HepG2 (cell line): ENCODE measurements around the gene EMC8. TPM values are rescaled to one million over a fixed set of nuclear protein-coding genes. Genes with fewer than 3 reads are reported as not detected.

Experiments used
- CHD2 ChIP-seq: IDR thresholded peaks from 2 replicates; pipeline ENCODE4 v1.6.1; 2011; ENCODE audit warnings: low read depth, low read length, improper control_type of control experiment
- FOXO1 ChIP-seq: sonication (generic); formaldehyde crosslinking; IDR thresholded peaks from 2 replicates; pipeline ENCODE4 v1.4.0; 2020; ENCODE audit warnings: missing genetic modification reagents
- HES4 ChIP-seq: sonication (generic); formaldehyde crosslinking; IDR thresholded peaks from 2 replicates; pipeline ENCODE4 v1.9.0; 2021; ENCODE audit warnings: mild to moderate bottlenecking, missing genetic modification reagents, borderline replicate concordance
- HNF1B ChIP-seq: sonication (generic); formaldehyde crosslinking; IDR thresholded peaks from 2 replicates; pipeline ENCODE4 v1.5.1; 2020; ENCODE audit warnings: mild to moderate bottlenecking, moderate library complexity, missing genetic modification reagents
- IKZF1 ChIP-seq: fragments of 450-650 bp; IDR thresholded peaks from 2 replicates; pipeline ENCODE4 v1.7.1; 2016
- JUNB ChIP-seq: sonication (generic); formaldehyde crosslinking; IDR thresholded peaks from 2 replicates; pipeline ENCODE4 v1.8.0; 2022; ENCODE audit warnings: missing genetic modification reagents, mild to moderate bottlenecking, borderline replicate concordance
- PREB ChIP-seq: sonication (generic); formaldehyde crosslinking; IDR thresholded peaks from 2 replicates; pipeline ENCODE4 v1.4.0; 2020; ENCODE audit warnings: missing genetic modification reagents
- REST ChIP-seq, 2 experiments: IDR thresholded peaks; 2 replicates each; pipeline ENCODE4 v1.6.1; 2011 to 2012; ENCODE audit warnings: low read length in 2 of 2, borderline replicate concordance in 1 of 2, low read depth in 1 of 2, mild to moderate bottlenecking in 1 of 2, moderate library complexity in 1 of 2
- TCF7 ChIP-seq: sonication (generic); IDR thresholded peaks from 2 replicates; pipeline ENCODE4 v1.6.1; 2016; ENCODE audit warnings: antibody characterized with exemption, low read depth
- THAP8 ChIP-seq: sonication (generic); formaldehyde crosslinking; IDR thresholded peaks from 2 replicates; pipeline ENCODE4 v1.5.1; 2020; ENCODE audit warnings: missing genetic modification reagents, mild to moderate bottlenecking, borderline replicate concordance
- ZNF264 ChIP-seq: sonication (generic); formaldehyde crosslinking; IDR thresholded peaks from 2 replicates; pipeline ENCODE4 v1.4.0; 2020; ENCODE audit warnings: missing genetic modification reagents
- ZNF317 ChIP-seq: sonication (generic); formaldehyde crosslinking; IDR thresholded peaks from 2 replicates; pipeline ENCODE4 v1.5.0; 2020; ENCODE audit warnings: mild to moderate bottlenecking, missing genetic modification reagents
- ZNF34 ChIP-seq: sonication (generic); formaldehyde crosslinking; IDR thresholded peaks from 2 replicates; pipeline ENCODE4 v1.4.0; 2020; ENCODE audit warnings: mild to moderate bottlenecking, missing genetic modification reagents, borderline replicate concordance
- ZNF430 ChIP-seq: sonication (generic); formaldehyde crosslinking; IDR thresholded peaks from 2 replicates; pipeline ENCODE4 v1.9.0; 2021; ENCODE audit warnings: mild to moderate bottlenecking, missing genetic modification reagents
- ZNF552 ChIP-seq: sonication (generic); formaldehyde crosslinking; IDR thresholded peaks from 2 replicates; pipeline ENCODE4 v1.9.0; 2022; ENCODE audit warnings: missing genetic modification reagents, mild to moderate bottlenecking, borderline replicate concordance
- ZNF607 ChIP-seq: sonication (generic); formaldehyde crosslinking; IDR thresholded peaks from 2 replicates; pipeline ENCODE4 v1.5.1; 2020; ENCODE audit warnings: missing genetic modification reagents, mild to moderate bottlenecking, borderline replicate concordance
- ZNF713 ChIP-seq: sonication (generic); formaldehyde crosslinking; IDR thresholded peaks from 2 replicates; pipeline ENCODE4 v1.4.0; 2020; ENCODE audit warnings: mild to moderate bottlenecking, missing genetic modification reagents
- ZNF777 ChIP-seq: sonication (generic); formaldehyde crosslinking; IDR thresholded peaks from 2 replicates; pipeline ENCODE4 v1.4.0; 2020; ENCODE audit warnings: missing genetic modification reagents
- ZUFSP ChIP-seq: sonication (generic); formaldehyde crosslinking; IDR thresholded peaks from 2 replicates; pipeline ENCODE4 v1.9.0; 2021; ENCODE audit warnings: missing genetic modification reagents, mild to moderate bottlenecking, borderline replicate concordance
- polyA plus RNA-seq, 8 experiments: library from polyadenylated mRNA; depleted of rRNA in 3 of 8; stranded (reverse) in 7 of 8; unstranded in 1 of 8; fragments of >200 nt; fragmentation: Illumina TruSeq in 4 of 8; extraction: Trizol in 4 of 8; gene quantifications; 2 replicates each; pipeline versions ENCODE4 v1.2.1 to v1.2.3, GENCODE V29; 2011 to 2016; ENCODE audit warnings: low read depth in 4 of 8, missing spikeins in 1 of 8, mixed read lengths in 1 of 8; ENCODE audit not compliant: insufficient read depth in 1 of 8
- total RNA-seq, 5 experiments: library from RNA; depleted of rRNA; stranded (reverse); fragments of >200 nt; fragmentation: Illumina TruSeq; extraction: Trizol; gene quantifications; 2 replicates each; pipeline ENCODE4 v1.2.3, GENCODE V29; 2016; ENCODE audit warnings: low read depth in 1 of 5

The EMC8 gene
- total and polyA plus RNA-seq, 2 of the 13 experiments (the other 11 are each of a cell fraction or from before 2014, with no cell fraction given): 55.0 to 76.0 TPM

- TF ChIP-seq THAP8 (CRISPR knock-in tag): 0 out of 2 replicates have a peak, but pooled peaks have one; percentile 10
- no peak for TF ChIP-seq TCF7
- peak; percentile 45; the same call in 1 of the 2 replicates for TF ChIP-seq ZNF552 (CRISPR knock-in tag)
- no peak for TF ChIP-seq IKZF1
- no peak for TF ChIP-seq ZUFSP (CRISPR knock-in tag)
- TF ChIP-seq ZNF264 (CRISPR knock-in tag): no peak
- peak; percentile 69 for TF ChIP-seq JUNB
- peak; percentile 97 for TF ChIP-seq FOXO1 (CRISPR knock-in tag)
- TF ChIP-seq ZNF317 (CRISPR knock-in tag): peak; percentile 86
- TF ChIP-seq HES4: 0 out of 2 replicates have a peak, but pooled peaks have one; percentile 46
- TF ChIP-seq PREB (CRISPR knock-in tag): no peak
- TF ChIP-seq REST (IDR thresholded peaks at IDR 0.05; ENCODE audit: borderline replicate concordance in 1 of 2, low read depth in 1 of 2, low read length in 2 of 2): 0 out of 4 replicates have a peak, but pooled peaks of 1 of the 2 experiments have one; percentile 45
- peak; percentile 89 for TF ChIP-seq HNF1B (CRISPR knock-in tag)
- TF ChIP-seq ZNF777 (CRISPR knock-in tag): peak; percentile 96
- TF ChIP-seq ZNF34: peak; percentile 61; the same call in 1 of the 2 replicates
- TF ChIP-seq ZNF713 (CRISPR knock-in tag): no peak; the same call in 1 of the 2 replicates
- peak; percentile 75 for TF ChIP-seq ZNF607 (CRISPR knock-in tag)
- no peak for TF ChIP-seq CHD2
- TF ChIP-seq ZNF430 (CRISPR knock-in tag): peak; percentile 80; the same call in 1 of the 2 replicates
These were observed 48.6 kb upstream of the EMC8 start (continued) for GRCh38 chr16:85847681-85848601.
